Upper lobe of right lung (tissue), 1 donor: Measurements from ENCODE around the gene PPIC. TPM values are rescaled to one million over a fixed set of nuclear protein-coding genes. Genes with fewer than 3 reads are reported as not detected.

Experiments
- ATAC-seq: fragments of 200-7000 bp; cut with Tn5 transposase; one replicate; pipeline ENCODE4 v1.9.1; 2020; ENCODE audit warnings: mild to moderate bottlenecking, moderate library complexity
- DNase-seq: peaks from one replicate; pipeline ENCODE4 v3.0.0-alpha.2; 2020
- H3K27ac ChIP-seq: fragments of 200-600 bp; one replicate; pipeline ENCODE4 v1.8.0; 2022
- H3K27me3 ChIP-seq: fragments of 200-600 bp; one replicate; pipeline ENCODE4 v1.8.0; 2022; ENCODE audit warnings: mild to moderate bottlenecking
- H3K36me3 ChIP-seq: fragments of 200-600 bp; one replicate; pipeline ENCODE4 v1.8.0; 2022
- H3K4me1 ChIP-seq: fragments of 200-600 bp; one replicate; pipeline ENCODE4 v1.8.0; 2022
- H3K4me3 ChIP-seq: fragments of 200-600 bp; one replicate; pipeline ENCODE4 v1.8.0; 2022; ENCODE audit warnings: mild to moderate bottlenecking
- H3K9me3 ChIP-seq: fragments of 200-600 bp; one replicate; pipeline ENCODE4 v1.8.0; 2022
- CTCF ChIP-seq: fragments of 200-600 bp; IDR thresholded peaks from one replicate; pipeline ENCODE4 v1.8.0; 2022; ENCODE audit warnings: antibody characterized with exemption
- intact Hi-C: fragments of 100-400 bp; cut with DNase I; formaldehyde crosslinking; loops from one replicate; pipeline ENCODE4 v1.11.0; 2022
- total RNA-seq: library from RNA; stranded (reverse); fragmentation: NEBNext Ultra II Directional; extraction: Animal tissue kit (Norgen Biotek cat#: 25700); gene quantifications from one replicate; pipeline ENCODE4 v1.2.1, GENCODE V29; 2021
- donor health status: DM: no; HTN: yes; CAD: no; lungs with severe emphysema.

The PPIC gene
- total RNA-seq, 1 donor from 2014 or later = 43.0 TPM

- Histone ChIP-seq H3K4me3 (peak overlapping the region; percentile 86), H3K27ac (peak overlapping the region; percentile 87), H3K9me3 (no peaks in the 10 kb centered on the region), H3K4me1 (peaks cover 5% of the 10 kb centered on the region), H3K36me3 (no peaks in the 10 kb centered on the region), H3K27me3 (no peaks in the 10 kb centered on the region)
- peak; percentile 49 for ATAC-seq
- DNase-seq = peak; percentile 81
- TF ChIP-seq CTCF = no peak
- intact Hi-C loops = no loop called here
Measured at GRCh38 chr5:123035360-123035917, 1.1 kb downstream of the PPIC start.

GRCh38 chr5:123033157-123033671 lies 3.3 kb downstream of the PPIC start:
- Histone ChIP-seq H3K36me3 (peaks cover 14% of the 10 kb centered on the region), H3K4me1 (peaks cover 5% of the 10 kb centered on the region), H3K27ac (no peak overlapping the region), H3K9me3 (no peaks in the 10 kb centered on the region), H3K27me3 (no peaks in the 10 kb centered on the region), H3K4me3 (no peak overlapping the region)
- ATAC-seq = no peak
- TF ChIP-seq CTCF = no peak
- no peak for DNase-seq
- intact Hi-C loops = no loop called here

GRCh38 chr5:123028222-123028621 lies 8.3 kb downstream of the PPIC start:
- Histone ChIP-seq H3K27me3 (no peaks in the 10 kb centered on the region), H3K4me3 (no peak overlapping the region), H3K4me1 (no peaks in the 10 kb centered on the region), H3K9me3 (no peaks in the 10 kb centered on the region), H3K36me3 (peaks cover 49% of the 10 kb centered on the region), H3K27ac (no peak overlapping the region)
- DNase-seq (no peak), ATAC-seq (no peak)
- TF ChIP-seq CTCF = no peak
- intact Hi-C loops = no loop called here

- intact Hi-C loops = no loop called here
- no peak for TF ChIP-seq CTCF
- no peaks in the 10 kb centered on the region for H3K9me3 ChIP-seq
- no peaks in the 10 kb centered on the region for H3K4me1 ChIP-seq
- ATAC-seq (no peak), DNase-seq (no peak)
- H3K4me3 ChIP-seq = no peak overlapping the region
- H3K36me3 ChIP-seq = no peaks in the 10 kb centered on the region
- no peak overlapping the region for H3K27ac ChIP-seq
- H3K27me3 ChIP-seq = no peaks in the 10 kb centered on the region
Measured at GRCh38 chr5:123014689-123015088, 21.8 kb downstream of the PPIC start.

- no peak for TF ChIP-seq CTCF
- no peak for ATAC-seq
Measured at GRCh38 chr5:123012321-123012720, 24.2 kb downstream of the PPIC start.

GRCh38 chr5:123007754-123008153 lies 28.8 kb downstream of the PPIC start:
- intact Hi-C loops = no loop called here
- no peaks in the 10 kb centered on the region for H3K27me3 ChIP-seq
- DNase-seq (no peak), ATAC-seq (no peak)
- no peaks in the 10 kb centered on the region for H3K9me3 ChIP-seq
- H3K4me3 ChIP-seq = no peak overlapping the region
- no peak for TF ChIP-seq CTCF
- H3K36me3 ChIP-seq = peaks cover 16% of the 10 kb centered on the region
- no peak overlapping the region for H3K27ac ChIP-seq
- H3K4me1 ChIP-seq = no peaks in the 10 kb centered on the region

More at GRCh38 chr5:123012321-123012720, 24.2 kb downstream of the PPIC start:
- H3K4me3 ChIP-seq = no peak overlapping the region
- intact Hi-C loops = no loop called here
- peaks cover 5% of the 10 kb centered on the region for H3K36me3 ChIP-seq
- no peaks in the 10 kb centered on the region for H3K27me3 ChIP-seq
- H3K9me3 ChIP-seq = no peaks in the 10 kb centered on the region
- no peak for DNase-seq
- H3K27ac ChIP-seq = no peak overlapping the region
- H3K4me1 ChIP-seq = no peaks in the 10 kb centered on the region
